ENCODE measurements around the gene PRKCB.

DNA sequence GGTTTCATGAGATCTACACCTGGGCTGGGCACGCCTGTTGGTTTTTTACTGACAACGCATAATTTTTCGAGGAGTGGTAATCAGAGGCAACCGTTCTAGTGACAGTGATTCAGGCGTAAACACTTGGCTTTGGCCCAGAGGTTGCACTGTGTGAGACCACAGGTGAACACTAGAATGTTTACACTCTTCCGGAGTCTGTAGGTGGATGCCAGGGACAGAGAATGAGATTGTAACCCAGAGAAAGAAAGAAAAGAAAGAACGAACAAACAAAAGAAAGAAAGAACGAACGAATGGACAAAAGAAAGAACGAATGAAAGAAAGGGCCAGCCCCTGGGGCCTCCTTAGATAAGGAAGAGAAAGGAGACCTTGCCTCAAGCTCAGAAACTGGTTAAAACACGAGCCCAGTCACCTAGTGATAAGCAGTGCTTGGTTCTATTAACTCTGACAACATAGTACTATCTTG lies 113.2 kb downstream of the PRKCB start:
- TF ChIP-seq CTCF (conservative IDR thresholded peaks at IDR 0.05; ENCODE audit: low read depth, low read length) (no peak), EZH2phosphoT487 (IDR thresholded peaks at IDR 0.05; ENCODE audit: borderline replicate concordance, low read length) (no peak), EZH2 (IDR thresholded peaks at IDR 0.05; ENCODE audit: low read length, unreplicated experiment) (no peak)

Measured in PC-3 (cell line).